NB4 (cell line): Measurements from ENCODE around the gene FANCC.

Experiments used
- DNase-seq: peaks from one replicate; pipeline ENCODE4 v3.0.0; 2010; ENCODE audit warnings: low read depth
- H3K4me3 ChIP-seq: one replicate; pipeline ENCODE4 v1.5.1; 2011; ENCODE audit warnings: mild to moderate bottlenecking, low read depth, low read length, moderate library complexity
- MYC ChIP-seq: IDR thresholded peaks from 2 replicates; pipeline ENCODE4 v1.6.1; 2011; ENCODE audit warnings: low read depth, low read length
- POLR2A ChIP-seq: IDR thresholded peaks from 2 replicates; pipeline ENCODE4 v1.6.1; 2011; ENCODE audit warnings: mild to moderate bottlenecking; ENCODE audit not compliant: insufficient read length; ENCODE audit errors: extremely low read depth
- TF ChIP-seq, protein P1 (sequence below): IDR thresholded peaks from 2 replicates; pipeline ENCODE4 v1.6.1; 2011; ENCODE audit warnings: low read depth, low read length
- TF ChIP-seq, protein P2 (sequence below): IDR thresholded peaks from one replicate; pipeline ENCODE4 v1.5.1; 2012; ENCODE audit warnings: low read depth, low read length

The FANCC gene

DNA sequence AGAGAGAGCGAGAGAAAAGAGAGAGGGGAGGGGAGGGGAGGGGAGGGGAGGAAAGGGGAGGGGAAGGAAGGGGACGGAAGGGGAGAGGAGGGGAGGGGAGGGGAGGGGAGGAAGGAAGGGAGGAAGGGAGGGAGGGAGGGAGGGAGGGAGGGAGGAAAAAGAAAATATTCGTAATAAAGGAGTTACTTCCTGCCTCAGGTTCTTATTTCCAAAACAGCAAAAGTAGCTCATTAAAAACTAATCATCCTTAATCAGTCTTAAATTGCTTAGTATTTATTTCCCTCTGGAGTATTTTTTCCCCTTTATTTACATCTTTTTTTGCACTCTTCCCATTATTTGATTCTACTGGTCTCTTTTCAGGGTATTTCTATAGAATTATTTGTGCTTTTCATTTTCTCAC lies 162.3 kb downstream of the FANCC start:
- no peak for DNase-seq
- H3K4me3 ChIP-seq = no peak overlapping the region
- TF ChIP-seq, protein P1, sequence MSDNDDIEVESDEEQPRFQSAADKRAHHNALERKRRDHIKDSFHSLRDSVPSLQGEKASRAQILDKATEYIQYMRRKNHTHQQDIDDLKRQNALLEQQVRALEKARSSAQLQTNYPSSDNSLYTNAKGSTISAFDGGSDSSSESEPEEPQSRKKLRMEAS = no peak
- TF ChIP-seq, protein P2, sequence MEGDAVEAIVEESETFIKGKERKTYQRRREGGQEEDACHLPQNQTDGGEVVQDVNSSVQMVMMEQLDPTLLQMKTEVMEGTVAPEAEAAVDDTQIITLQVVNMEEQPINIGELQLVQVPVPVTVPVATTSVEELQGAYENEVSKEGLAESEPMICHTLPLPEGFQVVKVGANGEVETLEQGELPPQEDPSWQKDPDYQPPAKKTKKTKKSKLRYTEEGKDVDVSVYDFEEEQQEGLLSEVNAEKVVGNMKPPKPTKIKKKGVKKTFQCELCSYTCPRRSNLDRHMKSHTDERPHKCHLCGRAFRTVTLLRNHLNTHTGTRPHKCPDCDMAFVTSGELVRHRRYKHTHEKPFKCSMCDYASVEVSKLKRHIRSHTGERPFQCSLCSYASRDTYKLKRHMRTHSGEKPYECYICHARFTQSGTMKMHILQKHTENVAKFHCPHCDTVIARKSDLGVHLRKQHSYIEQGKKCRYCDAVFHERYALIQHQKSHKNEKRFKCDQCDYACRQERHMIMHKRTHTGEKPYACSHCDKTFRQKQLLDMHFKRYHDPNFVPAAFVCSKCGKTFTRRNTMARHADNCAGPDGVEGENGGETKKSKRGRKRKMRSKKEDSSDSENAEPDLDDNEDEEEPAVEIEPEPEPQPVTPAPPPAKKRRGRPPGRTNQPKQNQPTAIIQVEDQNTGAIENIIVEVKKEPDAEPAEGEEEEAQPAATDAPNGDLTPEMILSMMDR = no peak
- no peak for TF ChIP-seq MYC
- TF ChIP-seq POLR2A = no peak

DNA sequence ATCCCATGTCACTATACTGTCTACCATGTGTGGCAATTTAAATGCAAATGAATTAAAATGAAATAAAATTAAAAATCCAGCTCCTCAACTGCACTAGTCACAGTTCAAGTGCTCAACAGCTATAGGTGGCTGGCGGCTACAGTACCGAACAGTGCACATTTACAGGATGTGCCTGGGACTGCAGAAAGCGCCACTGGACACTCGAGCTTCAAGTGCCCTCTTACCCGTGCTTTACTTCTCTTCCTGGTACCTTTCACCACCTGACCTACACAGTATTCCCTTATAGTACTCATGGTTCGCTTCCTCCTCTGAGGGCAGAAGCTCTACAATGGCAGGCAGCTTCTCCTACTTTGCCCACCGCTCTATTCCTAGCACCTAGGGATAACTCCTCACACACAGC lies 166.6 kb downstream of the FANCC start:
- no peak for DNase-seq
- no peak overlapping the region for H3K4me3 ChIP-seq
- TF ChIP-seq, protein P1 = no peak
- TF ChIP-seq, protein P2 = no peak

DNA sequence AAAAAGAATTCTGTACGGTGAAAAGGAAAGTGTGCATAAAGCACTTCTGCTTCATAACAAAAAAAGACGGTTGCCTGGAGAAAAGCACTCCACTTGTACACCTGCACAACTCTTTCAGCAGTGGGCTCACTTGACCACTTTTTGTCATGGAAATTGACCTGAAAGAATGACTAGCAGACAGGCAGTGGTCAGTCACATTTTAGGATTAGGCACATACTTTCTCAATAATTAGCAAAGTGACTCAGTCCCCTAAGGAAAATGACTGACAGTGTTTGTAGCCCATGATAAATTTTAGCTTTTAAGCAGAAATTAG lies 169.3 kb downstream of the FANCC start:
- DNase-seq = no peak
- H3K4me3 ChIP-seq = no peak overlapping the region
- TF ChIP-seq, protein P2 = no peak
- TF ChIP-seq MYC (no peak), POLR2A (no peak)
- TF ChIP-seq, protein P1 = no peak

DNA sequence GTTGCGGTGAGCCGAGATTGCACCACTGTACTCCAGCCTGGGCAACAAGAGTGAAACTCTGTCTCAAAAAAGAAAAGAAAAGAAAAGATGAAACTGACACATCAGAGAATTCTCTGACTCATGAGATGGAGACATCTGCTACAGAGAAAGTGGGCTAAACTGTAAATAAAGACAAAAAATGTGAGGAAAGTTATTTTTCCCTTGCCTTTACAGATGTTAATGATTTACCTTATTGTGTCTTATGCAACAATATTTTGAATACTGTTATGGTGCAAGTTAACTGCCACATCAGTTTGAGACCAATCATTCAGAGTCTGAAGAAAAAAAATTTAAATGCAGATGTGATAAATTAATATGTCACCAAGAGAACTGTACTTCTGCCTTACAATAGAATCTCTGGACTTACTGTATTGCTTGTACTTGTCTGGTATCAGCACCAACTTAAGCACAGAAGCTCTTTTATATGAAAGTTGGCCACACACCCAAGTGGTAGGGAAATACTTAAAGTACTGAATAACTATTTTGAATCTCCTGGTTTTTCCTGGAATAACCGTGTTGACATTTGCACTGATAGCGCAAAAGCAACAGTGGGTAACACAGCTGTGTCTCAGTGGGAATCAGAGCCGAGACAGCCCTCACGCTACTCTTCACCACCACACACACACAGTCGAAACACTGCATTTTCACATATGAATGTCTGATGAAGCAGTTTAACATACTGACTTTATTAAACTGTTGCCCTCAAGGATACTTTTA lies 169.9 kb downstream of the FANCC start:
- H3K4me3 ChIP-seq = no peak overlapping the region
- no peak for TF ChIP-seq MYC
- TF ChIP-seq POLR2A = no peak
- TF ChIP-seq, protein P1 = no peak
- TF ChIP-seq, protein P2 = no peak
- no peak for DNase-seq

DNA sequence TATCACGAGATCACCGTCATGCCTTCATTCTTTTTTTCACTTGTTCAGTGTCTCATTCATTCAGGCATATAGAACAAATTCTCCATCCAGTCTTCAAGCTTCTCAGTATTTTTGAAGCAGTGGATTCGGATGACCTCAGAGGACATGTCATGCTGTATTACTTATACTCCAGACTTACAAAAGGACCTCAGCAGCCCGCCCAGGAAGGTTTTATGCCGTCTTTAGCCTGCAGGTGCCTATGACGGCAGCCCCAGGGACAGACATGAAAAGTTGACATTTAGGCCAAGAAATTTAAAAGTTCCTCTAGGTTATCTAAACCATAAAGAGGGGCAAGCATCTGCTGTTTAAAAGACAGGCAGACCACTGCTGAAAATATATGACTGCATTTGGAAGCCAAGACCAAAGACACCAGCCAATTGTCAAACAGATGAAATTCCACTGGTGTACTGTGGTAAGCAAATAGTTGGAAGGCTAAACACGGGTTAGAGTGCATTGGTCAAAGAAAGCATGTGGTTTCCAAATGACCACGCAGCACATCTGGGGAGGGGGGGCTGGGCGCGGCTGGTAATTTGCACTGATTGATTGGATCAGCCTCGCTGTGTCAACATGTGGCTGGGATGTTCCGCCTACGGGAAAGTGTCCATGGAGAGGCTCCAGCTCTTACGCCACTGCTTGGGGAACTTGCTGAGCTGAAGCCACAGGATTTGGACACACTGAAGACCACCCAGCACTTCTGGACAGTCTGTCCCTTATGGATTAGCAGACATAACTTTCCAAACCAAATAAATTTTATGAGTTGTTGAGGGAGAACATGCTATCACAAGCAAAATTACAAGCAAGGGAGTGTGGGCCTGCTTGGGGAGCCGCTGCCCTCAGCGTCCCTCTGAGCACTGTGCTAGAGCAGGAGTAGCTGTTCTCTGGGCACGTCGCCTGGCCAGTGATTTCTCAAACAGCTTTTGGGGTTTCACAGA lies 173.6 kb downstream of the FANCC start:
- H3K4me3 ChIP-seq = no peak overlapping the region
- no peak for DNase-seq
- TF ChIP-seq POLR2A = no peak
- TF ChIP-seq, protein P2 = no peak
- TF ChIP-seq MYC = no peak
- TF ChIP-seq, protein P1 = no peak
